NB4 (cell line): ENCODE data around the gene ACTN1.

ENCODE experiments used
- DNase-seq: peaks from one replicate; pipeline ENCODE4 v3.0.0; 2010; ENCODE audit warnings: low read depth
- H3K4me3 ChIP-seq: one replicate; pipeline ENCODE4 v1.5.1; 2011; ENCODE audit warnings: mild to moderate bottlenecking, low read depth, low read length, moderate library complexity
- CTCF ChIP-seq: IDR thresholded peaks from one replicate; pipeline ENCODE4 v1.5.1; 2012; ENCODE audit warnings: low read depth, low read length
- MAX ChIP-seq: IDR thresholded peaks from 2 replicates; pipeline ENCODE4 v1.6.1; 2011; ENCODE audit warnings: low read depth, low read length
- MYC ChIP-seq: IDR thresholded peaks from 2 replicates; pipeline ENCODE4 v1.6.1; 2011; ENCODE audit warnings: low read depth, low read length
- POLR2A ChIP-seq: IDR thresholded peaks from 2 replicates; pipeline ENCODE4 v1.6.1; 2011; ENCODE audit warnings: mild to moderate bottlenecking; ENCODE audit not compliant: insufficient read length; ENCODE audit errors: extremely low read depth

The ACTN1 gene

GRCh38 chr14:68876976-68877375, 102.1 kb downstream of the ACTN1 start:
- H3K4me3 ChIP-seq: no peak overlapping the region
- no peak for DNase-seq
- no peak for TF ChIP-seq MYC
- no peak for TF ChIP-seq CTCF
- TF ChIP-seq POLR2A: no peak
- TF ChIP-seq MAX: no peak

GRCh38 chr14:68874746-68875155, 104.4 kb downstream of the ACTN1 start:
- DNase-seq: no peak
- H3K4me3 ChIP-seq: no peak overlapping the region
- TF ChIP-seq POLR2A (no peak), MYC (no peak), CTCF (no peak), MAX (no peak)

GRCh38 chr14:68873376-68873775, 105.7 kb downstream of the ACTN1 start:
- no peak overlapping the region for H3K4me3 ChIP-seq
- TF ChIP-seq POLR2A (no peak), CTCF (no peak), MAX (no peak), MYC (no peak)
- no peak for DNase-seq

GRCh38 chr14:68871392-68871791, 107.7 kb downstream of the ACTN1 start:
- H3K4me3 ChIP-seq: no peak overlapping the region
- no peak for TF ChIP-seq CTCF

GRCh38 chr14:68866991-68867533, 112.0 kb downstream of the ACTN1 start:
- no peak overlapping the region for H3K4me3 ChIP-seq
- TF ChIP-seq POLR2A: no peak
- no peak for TF ChIP-seq MYC
- TF ChIP-seq MAX: no peak
- DNase-seq: no peak

More at GRCh38 chr14:68871392-68871791, 107.7 kb downstream of the ACTN1 start:
- no peak for DNase-seq

- DNase-seq: no peak
These were observed 113.6 kb downstream of the ACTN1 start for GRCh38 chr14:68865542-68865941.

More at GRCh38 chr14:68865542-68865941, 113.6 kb downstream of the ACTN1 start:
- TF ChIP-seq POLR2A (no peak), MYC (no peak), CTCF (no peak), MAX (no peak)
- no peak overlapping the region for H3K4me3 ChIP-seq
